DMS 273 (cell line): ENCODE data around the gene PSMC5.

Experiments used
- DNase-seq: peaks from one replicate; lab custom pipeline; 2025; ENCODE audit not compliant: unreplicated experiment; lab: John Stamatoyannopoulos, UW

PSMC5 gene

GRCh38 chr17:63820963-63821561 is 6.2 kb upstream of the PSMC5 start:
- DNase-seq: no peak

GRCh38 chr17:63821804-63822203 is 5.4 kb upstream of the PSMC5 start:
- DNase-seq: no peak

- no peak for DNase-seq
Observed at GRCh38 chr17:63822537-63822936, 4.7 kb upstream of the PSMC5 start.

- DNase-seq: no peak
Observed at GRCh38 chr17:63823659-63824331, 3.4 kb upstream of the PSMC5 start.

GRCh38 chr17:63824362-63824761 is 2.9 kb upstream of the PSMC5 start:
- DNase-seq: no peak

DNA sequence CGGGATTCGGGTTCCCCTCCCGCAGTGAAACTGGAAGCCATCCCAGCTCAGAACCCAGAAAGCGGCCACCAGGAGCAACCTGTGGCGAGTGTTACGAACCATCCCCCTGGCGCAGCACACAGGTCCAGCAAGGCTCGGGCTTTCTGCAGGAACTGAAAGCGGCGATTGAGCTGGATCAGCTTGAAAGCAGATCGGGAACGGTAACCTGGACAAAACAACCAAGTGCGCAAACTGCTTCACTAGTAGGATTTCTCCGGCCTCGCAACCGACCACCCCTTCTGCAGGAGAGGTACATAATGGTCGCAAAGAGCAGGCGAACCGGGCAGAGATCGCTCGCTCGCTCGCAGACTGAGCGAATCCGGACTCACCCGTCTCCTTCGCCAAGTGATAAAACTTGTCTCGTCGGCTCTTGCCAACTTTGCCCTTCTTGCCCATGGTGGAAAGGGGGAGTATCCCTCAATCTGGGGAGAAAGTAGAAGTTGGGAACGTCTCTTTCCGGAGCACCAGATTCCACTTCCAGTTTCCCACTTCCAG is 696 bp upstream of the PSMC5 start:
- peak; percentile 77 for DNase-seq

- no peak for DNase-seq
Observed at GRCh38 chr17:63827801-63828221, 580 bp downstream of the PSMC5 start.

GRCh38 chr17:63828936-63829335 is 1.7 kb downstream of the PSMC5 start:
- no peak for DNase-seq

- DNase-seq: no peak
Observed at GRCh38 chr17:63830278-63830677, 3.0 kb downstream of the PSMC5 start.

- DNase-seq: no peak
Observed at GRCh38 chr17:63830904-63831491, 3.8 kb downstream of the PSMC5 start.

DNA sequence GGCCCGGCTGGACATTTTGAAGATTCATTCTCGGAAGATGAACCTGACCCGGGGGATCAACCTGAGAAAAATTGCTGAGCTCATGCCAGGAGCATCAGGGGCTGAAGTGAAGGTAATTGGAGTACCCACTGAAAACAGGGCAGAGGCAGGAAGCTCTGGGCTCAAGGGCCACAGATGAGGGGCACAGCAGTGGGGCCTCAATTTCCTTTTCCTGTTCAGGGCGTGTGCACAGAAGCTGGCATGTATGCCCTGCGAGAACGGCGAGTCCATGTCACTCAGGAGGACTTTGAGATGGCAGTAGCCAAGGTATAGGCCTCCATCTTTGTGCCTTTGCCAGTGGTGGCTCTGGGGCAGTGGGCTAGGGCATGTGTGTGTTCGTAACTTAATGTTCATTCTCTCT is 4.3 kb downstream of the PSMC5 start:
- DNase-seq: no peak

- no peak for DNase-seq
Observed at GRCh38 chr17:63832014-63832413, 4.8 kb downstream of the PSMC5 start.

GRCh38 chr17:63832455-63832854 is 5.2 kb downstream of the PSMC5 start:
- DNase-seq: peak; percentile 41

DNA sequence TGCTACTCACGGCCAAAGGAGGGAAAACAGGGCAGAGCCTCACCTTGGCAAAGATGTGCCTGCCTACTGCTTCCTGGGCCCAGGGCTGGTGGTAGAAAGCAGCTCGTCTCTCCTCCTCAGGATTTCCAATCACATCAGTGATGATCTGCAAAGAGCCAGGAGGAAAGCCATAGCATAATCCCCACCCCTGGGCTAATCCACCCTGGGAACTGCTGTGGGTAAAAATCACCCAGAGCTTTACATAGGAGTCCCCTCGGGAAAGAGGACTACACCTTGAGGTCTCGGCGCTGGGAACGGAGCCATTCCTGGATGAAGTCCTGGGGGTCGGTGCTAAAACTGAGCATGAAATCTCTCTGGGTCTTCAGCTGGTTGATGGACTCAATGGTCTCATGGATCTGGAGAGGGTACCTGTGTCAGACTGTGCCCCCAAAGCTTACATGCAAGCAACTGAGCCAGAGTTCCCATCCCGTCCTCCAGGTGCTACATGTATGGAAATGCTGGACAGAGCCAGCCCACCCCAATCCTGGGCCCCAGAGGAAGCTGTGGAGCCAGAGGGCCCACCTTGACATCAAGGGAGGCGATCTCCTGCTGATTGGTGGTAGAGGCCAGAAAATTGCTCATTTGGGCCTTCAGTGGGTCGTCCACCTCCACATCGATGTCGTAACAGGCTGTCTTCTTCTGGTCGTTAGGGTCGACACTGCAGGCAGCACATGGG is 6.0 kb downstream of the PSMC5 start:
- DNase-seq: no peak

DNA sequence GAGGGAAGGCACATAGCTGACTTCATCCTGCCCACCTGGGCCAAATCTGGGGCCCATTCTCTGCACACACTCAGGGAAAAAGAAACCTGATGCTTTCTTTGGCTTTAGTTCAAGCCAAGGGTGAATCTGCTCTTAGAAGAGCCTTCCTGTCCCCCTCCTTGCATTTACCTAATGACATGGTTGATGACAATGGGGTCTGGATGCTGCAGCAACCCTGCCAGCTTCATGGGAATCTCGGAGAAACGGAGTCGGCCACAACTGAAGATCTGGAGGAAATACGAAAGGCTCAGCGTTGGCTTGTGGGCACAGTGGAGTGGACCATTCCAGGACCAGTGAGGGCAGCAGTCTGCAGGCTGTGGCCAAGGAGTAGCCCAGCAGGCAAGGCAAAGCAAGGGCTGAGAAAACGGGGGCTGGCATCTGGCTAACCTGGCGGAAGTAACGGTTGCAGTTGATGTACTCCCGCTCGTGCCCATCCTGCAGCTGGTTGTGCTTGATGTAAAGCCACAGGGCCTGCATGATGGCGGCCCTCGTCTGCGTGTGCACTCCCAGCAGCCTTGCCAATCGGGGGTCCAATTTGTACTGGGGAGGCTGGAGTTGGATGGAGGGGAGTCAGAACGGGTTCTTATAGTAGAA is 6.6 kb downstream of the PSMC5 start:
- no peak for DNase-seq

GRCh38 chr17:63834431-63835166 is 7.4 kb downstream of the PSMC5 start:
- DNase-seq: peak; percentile 95

DNA sequence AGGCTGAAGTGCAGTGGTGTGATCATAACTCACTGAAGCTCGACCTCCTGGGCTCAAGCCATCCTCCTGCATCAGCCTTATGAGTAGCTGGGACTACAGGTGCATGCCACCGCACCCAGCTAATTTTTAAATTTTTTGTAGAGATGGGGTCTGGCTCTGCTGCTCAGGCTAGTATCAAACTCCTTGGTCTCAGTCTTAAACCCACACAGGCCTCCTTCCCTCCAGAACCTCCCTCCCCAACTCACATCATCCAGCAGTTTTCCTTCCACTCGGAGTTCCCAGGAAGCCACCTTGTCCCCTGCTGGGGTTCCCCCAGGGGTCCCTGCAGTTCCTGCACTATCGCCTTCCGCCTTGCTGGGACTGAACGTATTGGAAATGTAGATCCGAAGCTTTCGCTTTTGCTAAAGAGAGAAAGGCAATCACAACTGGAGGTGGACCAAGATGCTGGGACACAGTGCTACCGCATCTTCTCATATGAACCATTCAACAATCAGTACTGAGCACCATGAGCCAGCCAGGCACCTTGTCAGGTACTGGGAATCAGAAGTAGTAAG is 8.0 kb downstream of the PSMC5 start:
- no peak for DNase-seq

- DNase-seq: no peak
Observed at GRCh38 chr17:63836811-63837210, 9.6 kb downstream of the PSMC5 start.

- DNase-seq: no peak
Observed at GRCh38 chr17:63837480-63837879, 10.2 kb downstream of the PSMC5 start.

DNA sequence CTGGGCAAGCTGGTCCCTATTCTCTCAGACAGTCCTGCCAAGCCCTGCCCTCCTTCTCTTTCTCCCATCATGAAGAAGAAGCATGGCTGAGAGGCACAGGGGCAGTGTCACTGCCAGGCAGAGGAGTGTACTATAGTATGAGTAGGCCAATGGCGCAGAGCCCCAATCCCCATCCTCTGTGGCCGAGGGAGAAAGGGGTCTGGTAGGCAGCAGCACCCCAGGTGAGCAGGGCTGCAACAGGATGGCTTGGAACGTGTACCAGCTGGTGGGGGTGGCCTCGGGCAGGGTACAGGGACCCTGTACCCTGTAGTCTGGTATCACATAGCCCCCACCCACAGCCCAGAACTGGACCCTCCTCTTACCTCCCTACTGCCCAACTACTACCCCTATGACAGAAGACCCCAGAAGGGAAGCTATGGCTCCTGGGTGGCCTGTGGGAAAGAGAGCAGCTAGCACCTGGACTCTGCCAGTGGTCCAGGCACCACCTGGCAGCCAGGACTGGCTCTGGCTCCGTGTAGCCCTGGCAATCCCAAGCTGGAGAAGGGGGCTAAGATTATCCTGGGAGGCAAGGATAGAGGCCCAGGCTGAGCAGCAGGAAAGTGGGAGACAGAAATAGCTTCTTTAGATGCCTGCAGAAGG is 10.8 kb downstream of the PSMC5 start:
- no peak for DNase-seq
